ENCODE measurements around the gene HOXD11.

DNA sequence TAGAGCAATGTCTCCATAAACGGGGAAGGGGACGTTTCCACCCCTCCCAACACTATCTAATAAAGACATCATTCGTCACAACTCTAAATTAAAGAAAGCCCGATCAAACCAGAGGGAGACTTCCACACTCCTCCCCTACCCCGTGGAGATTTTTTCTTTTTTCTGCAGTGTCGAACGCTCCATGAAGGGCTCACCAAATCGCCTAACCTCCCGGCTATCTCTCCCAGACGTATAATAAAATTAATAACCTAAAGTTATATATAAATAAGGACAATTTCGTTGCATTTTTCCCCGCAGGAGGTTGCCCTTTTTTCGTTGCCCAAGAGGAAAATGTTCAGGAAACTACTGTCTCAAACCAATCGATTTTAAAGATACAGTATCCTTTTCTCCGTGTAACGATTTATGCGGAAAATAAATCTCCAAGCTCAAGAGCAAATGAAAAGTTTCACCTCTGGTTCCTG is 25.7 kb upstream of the HOXD11 start:
- TF ChIP-seq POLR2A (IDR thresholded peaks at IDR 0.05), result no peak
- no peak for TF ChIP-seq POLR2AphosphoS5 (IDR thresholded peaks at IDR 0.05)
- TF ChIP-seq, protein P1, sequence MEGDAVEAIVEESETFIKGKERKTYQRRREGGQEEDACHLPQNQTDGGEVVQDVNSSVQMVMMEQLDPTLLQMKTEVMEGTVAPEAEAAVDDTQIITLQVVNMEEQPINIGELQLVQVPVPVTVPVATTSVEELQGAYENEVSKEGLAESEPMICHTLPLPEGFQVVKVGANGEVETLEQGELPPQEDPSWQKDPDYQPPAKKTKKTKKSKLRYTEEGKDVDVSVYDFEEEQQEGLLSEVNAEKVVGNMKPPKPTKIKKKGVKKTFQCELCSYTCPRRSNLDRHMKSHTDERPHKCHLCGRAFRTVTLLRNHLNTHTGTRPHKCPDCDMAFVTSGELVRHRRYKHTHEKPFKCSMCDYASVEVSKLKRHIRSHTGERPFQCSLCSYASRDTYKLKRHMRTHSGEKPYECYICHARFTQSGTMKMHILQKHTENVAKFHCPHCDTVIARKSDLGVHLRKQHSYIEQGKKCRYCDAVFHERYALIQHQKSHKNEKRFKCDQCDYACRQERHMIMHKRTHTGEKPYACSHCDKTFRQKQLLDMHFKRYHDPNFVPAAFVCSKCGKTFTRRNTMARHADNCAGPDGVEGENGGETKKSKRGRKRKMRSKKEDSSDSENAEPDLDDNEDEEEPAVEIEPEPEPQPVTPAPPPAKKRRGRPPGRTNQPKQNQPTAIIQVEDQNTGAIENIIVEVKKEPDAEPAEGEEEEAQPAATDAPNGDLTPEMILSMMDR (IDR thresholded peaks at IDR 0.05), result no peak
- no peak for TF ChIP-seq EP300 (IDR thresholded peaks at IDR 0.05)

Data from suprapubic skin (tissue), 4 donors.